Measurements from ENCODE around the gene ZNF213. TPM values are rescaled to one million over a fixed set of nuclear protein-coding genes. Genes with fewer than 3 reads are reported as not detected.

ZNF213 gene
- total and polyA plus RNA-seq, 4 donors: 7.8 to 13.1 (median 11.5) TPM

DNA sequence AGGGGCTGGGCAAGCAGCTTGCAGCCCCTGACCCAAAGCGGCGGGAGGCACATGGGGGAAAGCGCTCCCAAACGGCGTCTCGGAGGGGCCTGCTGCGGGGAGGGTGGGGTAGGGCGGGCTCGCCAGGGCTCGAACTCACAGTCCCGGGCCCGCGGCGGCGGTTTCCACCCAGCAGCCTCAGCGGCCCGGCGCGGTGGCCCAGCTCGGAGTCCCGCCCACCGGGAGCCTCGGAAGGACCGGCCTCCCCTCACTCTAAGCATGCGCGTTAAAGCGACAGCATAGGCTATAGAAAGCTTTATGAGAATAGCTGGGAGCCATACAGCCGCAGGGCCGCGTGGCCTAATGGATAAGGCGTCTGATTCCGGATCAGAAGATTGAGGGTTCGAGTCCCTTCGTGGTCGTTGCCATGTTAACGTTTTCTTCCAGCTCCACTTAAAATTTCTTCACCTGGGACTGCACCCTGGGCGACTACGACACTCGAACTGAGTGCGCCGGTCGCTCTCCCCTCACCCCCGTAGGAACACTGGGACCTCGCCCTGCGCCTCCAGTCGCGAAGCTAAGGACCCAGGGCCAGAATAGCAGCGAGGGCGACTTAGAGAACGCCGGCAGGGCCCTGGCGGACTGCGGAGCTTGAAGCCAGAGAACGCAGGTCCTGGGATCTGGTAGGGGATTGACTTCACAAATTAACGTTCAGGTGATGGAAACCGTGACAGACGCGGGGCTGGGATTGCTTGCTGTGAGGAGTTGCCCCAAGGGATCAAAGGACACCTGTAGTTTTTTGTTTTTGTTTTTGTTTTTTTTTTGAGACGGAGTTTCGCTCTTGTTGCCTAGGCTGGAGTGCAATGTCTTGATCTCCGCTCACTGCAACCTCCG lies 15.8 kb downstream of the ZNF213 start:
- 2% methylated on average over 62 of the region's 62 CpGs for WGBS, 2 donors
- Histone ChIP-seq H3K4me1 (ENCODE audit: control insufficient read depth in 5 of 5, insufficient read depth in 5 of 5, low read length in 5 of 5) (peaks cover 0 to 20% (median 0%) of the 10 kb centered on the region in 5 donors), H3K9ac (ENCODE audit: insufficient read depth in 1 of 2, low read length in 2 of 2) (peak overlapping the region; percentile 65 to 75), H3K27me3 (ENCODE audit: control insufficient read depth in 3 of 3, insufficient read depth in 3 of 3, low read length in 2 of 3) (peaks cover 0 to 4% (median 0%) of the 10 kb centered on the region in 3 donors), H3K9me3 (ENCODE audit: control insufficient read depth in 4 of 4, insufficient read depth in 3 of 4, low read length in 3 of 4) (peaks cover 0 to 4% (median 0%) of the 10 kb centered on the region in 4 donors), H3K36me3 (ENCODE audit: control insufficient read depth in 4 of 4, insufficient read depth in 4 of 4, low read length in 4 of 4) (no peaks in the 10 kb centered on the region), H3K4me3 (peak overlapping the region; percentile 66), H3K27ac (ENCODE audit: low read depth in 1 of 2, low read length in 1 of 2) (peak overlapping the region; percentile 89 to 94)
- peak; percentile 89 for ATAC-seq (ENCODE audit: insufficient read depth, low FRiP score)
- DNase-seq: peak; percentile 98 to 99 (median 99)
- TF ChIP-seq, protein P1, sequence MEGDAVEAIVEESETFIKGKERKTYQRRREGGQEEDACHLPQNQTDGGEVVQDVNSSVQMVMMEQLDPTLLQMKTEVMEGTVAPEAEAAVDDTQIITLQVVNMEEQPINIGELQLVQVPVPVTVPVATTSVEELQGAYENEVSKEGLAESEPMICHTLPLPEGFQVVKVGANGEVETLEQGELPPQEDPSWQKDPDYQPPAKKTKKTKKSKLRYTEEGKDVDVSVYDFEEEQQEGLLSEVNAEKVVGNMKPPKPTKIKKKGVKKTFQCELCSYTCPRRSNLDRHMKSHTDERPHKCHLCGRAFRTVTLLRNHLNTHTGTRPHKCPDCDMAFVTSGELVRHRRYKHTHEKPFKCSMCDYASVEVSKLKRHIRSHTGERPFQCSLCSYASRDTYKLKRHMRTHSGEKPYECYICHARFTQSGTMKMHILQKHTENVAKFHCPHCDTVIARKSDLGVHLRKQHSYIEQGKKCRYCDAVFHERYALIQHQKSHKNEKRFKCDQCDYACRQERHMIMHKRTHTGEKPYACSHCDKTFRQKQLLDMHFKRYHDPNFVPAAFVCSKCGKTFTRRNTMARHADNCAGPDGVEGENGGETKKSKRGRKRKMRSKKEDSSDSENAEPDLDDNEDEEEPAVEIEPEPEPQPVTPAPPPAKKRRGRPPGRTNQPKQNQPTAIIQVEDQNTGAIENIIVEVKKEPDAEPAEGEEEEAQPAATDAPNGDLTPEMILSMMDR (IDR thresholded peaks at IDR 0.05; ENCODE audit: control extremely low read depth, extremely low read depth): no peak

DNA sequence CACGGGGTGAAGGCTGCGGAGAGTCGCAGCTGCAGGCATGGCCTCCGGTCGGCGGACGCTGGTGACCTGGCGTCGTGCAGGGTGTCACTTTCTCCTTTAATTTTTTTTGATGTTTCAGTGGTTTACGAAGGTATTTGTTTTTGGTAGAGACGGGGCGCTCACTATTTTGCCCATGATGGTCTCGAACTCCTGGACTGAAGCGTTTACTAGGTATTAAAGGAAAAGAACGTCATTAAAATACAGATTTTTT lies 17.1 kb downstream of the ZNF213 start:
- H3K27me3 ChIP-seq (ENCODE audit: control insufficient read depth in 3 of 3, insufficient read depth in 3 of 3, low read length in 2 of 3): peaks cover 0 to 12% (median 0%) of the 10 kb centered on the region in 3 donors
- H3K36me3 ChIP-seq (ENCODE audit: control insufficient read depth in 4 of 4, insufficient read depth in 4 of 4, low read length in 4 of 4): no peaks in the 10 kb centered on the region
- H3K9me3 ChIP-seq (ENCODE audit: control insufficient read depth in 4 of 4, insufficient read depth in 3 of 4, low read length in 3 of 4): peaks cover 0 to 4% (median 0%) of the 10 kb centered on the region in 4 donors
- TF ChIP-seq, protein P1 (IDR thresholded peaks at IDR 0.05; ENCODE audit: control extremely low read depth, extremely low read depth): no peak
- H3K4me3 ChIP-seq: no peak overlapping the region
- ATAC-seq (ENCODE audit: insufficient read depth, low FRiP score): no peak
- no peak for DNase-seq
- no peak overlapping the region for H3K27ac ChIP-seq (ENCODE audit: low read depth in 1 of 2, low read length in 1 of 2)
- H3K4me1 ChIP-seq (ENCODE audit: control insufficient read depth in 5 of 5, insufficient read depth in 5 of 5, low read length in 5 of 5): peaks cover 0 to 20% (median 0%) of the 10 kb centered on the region in 5 donors
- WGBS, 2 donors: 2 to 4% methylated on average over 15 of the region's 15 CpGs
- H3K9ac ChIP-seq (ENCODE audit: insufficient read depth in 1 of 2, low read length in 2 of 2): no peak overlapping the region

DNA sequence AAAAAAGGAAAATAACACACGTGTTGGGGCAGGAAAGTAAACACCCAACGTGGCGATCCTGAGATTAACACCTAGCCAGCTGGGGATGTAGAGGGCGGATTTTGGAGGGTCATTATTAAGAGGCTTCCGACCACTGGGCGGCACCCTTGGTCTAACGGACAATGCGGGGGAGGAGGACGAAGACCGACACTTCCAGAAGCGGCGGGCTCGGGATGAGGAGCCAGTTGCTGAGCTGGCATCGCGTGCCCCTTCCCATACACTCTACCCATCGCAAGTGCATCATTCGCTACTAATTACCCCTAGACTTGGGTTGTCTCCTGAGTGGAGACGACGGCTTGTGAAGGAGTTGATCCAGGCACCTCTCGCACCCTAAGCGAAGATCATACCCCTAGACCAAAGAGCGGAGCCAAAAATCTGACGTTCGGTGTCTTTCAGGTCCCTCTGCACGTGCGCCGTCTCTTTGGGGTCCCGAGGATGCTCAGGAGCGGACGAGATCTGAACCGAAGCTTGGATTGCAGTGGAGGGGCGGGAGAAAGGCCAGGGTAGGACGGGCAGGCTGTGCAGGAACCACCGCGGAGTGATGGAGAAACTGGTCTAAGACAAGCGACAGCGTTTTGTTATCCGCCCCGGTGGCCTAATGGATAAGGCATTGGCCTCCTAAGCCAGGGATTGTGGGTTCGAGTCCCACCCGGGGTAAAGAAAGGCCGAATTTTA lies 17.6 kb downstream of the ZNF213 start:
- H3K9me3 ChIP-seq (ENCODE audit: control insufficient read depth in 4 of 4, insufficient read depth in 3 of 4, low read length in 3 of 4): peaks cover 0 to 4% (median 0%) of the 10 kb centered on the region in 4 donors
- H3K9ac ChIP-seq (ENCODE audit: insufficient read depth in 1 of 2, low read length in 2 of 2): peak overlapping the region in 1 of 2 donors; percentile 59
- peaks cover 0 to 20% (median 0%) of the 10 kb centered on the region in 5 donors for H3K4me1 ChIP-seq (ENCODE audit: control insufficient read depth in 5 of 5, insufficient read depth in 5 of 5, low read length in 5 of 5)
- H3K27ac ChIP-seq (ENCODE audit: low read depth in 1 of 2, low read length in 1 of 2): no peak overlapping the region
- 1 to 2% methylated on average over 41 to 42 of the region's 42 CpGs for WGBS, 2 donors
- H3K4me3 ChIP-seq: peak overlapping the region; percentile 27
- ATAC-seq (ENCODE audit: insufficient read depth, low FRiP score): peak; percentile 19
- DNase-seq: peak; percentile 92 to 94 (median 93)
- TF ChIP-seq, protein P1 (IDR thresholded peaks at IDR 0.05; ENCODE audit: control extremely low read depth, extremely low read depth): peak; percentile 21
- H3K36me3 ChIP-seq (ENCODE audit: control insufficient read depth in 4 of 4, insufficient read depth in 4 of 4, low read length in 4 of 4): no peaks in the 10 kb centered on the region
- H3K27me3 ChIP-seq (ENCODE audit: control insufficient read depth in 3 of 3, insufficient read depth in 3 of 3, low read length in 2 of 3): peaks cover 0 to 12% (median 0%) of the 10 kb centered on the region in 3 donors
